Measurements from ENCODE around the gene SLC39A6. TPM values are rescaled to one million over a fixed set of nuclear protein-coding genes. Genes with fewer than 3 reads are reported as not detected.

The SLC39A6 gene
- total and polyA plus RNA-seq, 2 of the 13 experiments (the other 11 are each of a cell fraction or from before 2014, with no cell fraction given) = 41.7 to 59.2 TPM

- 0 out of 2 replicates have a peak, but pooled peaks have one; percentile 41 for TF ChIP-seq BATF2 (CRISPR knock-in tag; IDR thresholded peaks at IDR 0.05)
Observed at GRCh38 chr18:36176711-36177110, 47.6 kb upstream of the SLC39A6 start (continued).

GRCh38 chr18:36176177-36176584 lies 47.0 kb upstream of the SLC39A6 start:
- Histone ChIP-seq H2AFZ (ENCODE audit: low read length) (no peak overlapping the region), H4K20me1 (ENCODE audit: insufficient read depth, low read length) (no peaks in the 10 kb centered on the region), H3K79me2 (ENCODE audit: insufficient read depth, low read length) (no peaks in the 10 kb centered on the region), H3K27me3 (ENCODE audit: control insufficient read depth in 1 of 2, insufficient read depth in 2 of 2, low read length in 2 of 2) (no peaks in the 10 kb centered on the region; a peak in 1 of 5 replicates), H3K36me3 (replicated peaks in 1 of 2; ENCODE audit: control insufficient read depth in 1 of 2, insufficient read depth in 2 of 2, low read length in 2 of 2) (peaks cover 12 to 27% of the 10 kb centered on the region in 2 experiments), H3K4me2 (ENCODE audit: low read depth, low read length) (peak overlapping the region; percentile 54), H3K4me3 (replicated peaks in 1 of 3; ENCODE audit: insufficient read depth in 1 of 3, low read depth in 2 of 3, low read length in 3 of 3) (no peak overlapping the region; a peak in 1 of 6 replicates), H3K9ac (ENCODE audit: insufficient read depth, low read depth, low read length) (peak overlapping the region; percentile 65), H3K27ac (ENCODE audit: extremely low read length, insufficient read depth, low read length) (peak overlapping the region; percentile 87), H3K9me3 (ENCODE audit: low read length) (no peaks in the 10 kb centered on the region), H3K4me1 (ENCODE audit: insufficient read depth, low read length) (peaks cover 72% of the 10 kb centered on the region)
- DNase-seq (ENCODE audit: low spot score) (peak; percentile 98), ATAC-seq (peak; percentile 94), FAIRE-seq (peak; percentile 98)
- ChIA-PET CTCF (ENCODE audit: low intra/inter-chr PET ratio, low total read pairs) (no interaction called here), POLR2A (interaction anchor here (0.8 to 4.5 kb wide), 7 partner anchors 10 to 97 kb away, joined by 3 to 103 read pairs (median 4); partner anchors contain the start of genes ELP2, MOCOS and SLC39A6)
- intact Hi-C loops (cut with micrococcal nuclease; ENCODE audit: unreplicated experiment) (no loop called here), in situ Hi-C loops (cut with HindIII; ENCODE audit: extremely low pct_ligation_motif_present, low pct_unique_long_range_greater_than_20kb) (no loop called here)
- BruUV-seq (replicated peaks) = no TSS peak
- 0% methylated on average over 1 of the region's 2 CpGs for WGBS (ENCODE audit: low lambda C conversion rate)
- TF ChIP-seq ZKSCAN8 (CRISPR knock-in tag; IDR thresholded peaks at IDR 0.05; ENCODE audit: borderline replicate concordance) (peak; percentile 79), PAXIP1 (CRISPR knock-in tag; conservative IDR thresholded peaks at IDR 0.05) (peak; percentile 99), GLMP (CRISPR knock-in tag; IDR thresholded peaks at IDR 0.05; ENCODE audit: borderline replicate concordance) (no peak), THAP9 (CRISPR knock-in tag; IDR thresholded peaks at IDR 0.05; ENCODE audit: borderline replicate concordance) (no peak), ZBTB39 (CRISPR knock-in tag; IDR thresholded peaks at IDR 0.05) (peak; percentile 79; the same call in 1 of the 2 replicates), ZBTB21 (CRISPR knock-in tag; IDR thresholded peaks at IDR 0.05) (peak; percentile 41; the same call in 1 of the 2 replicates), CBX1 (IDR thresholded peaks at IDR 0.05; ENCODE audit: low read depth) (peak; percentile 86), ELF3 (CRISPR knock-in tag; IDR thresholded peaks at IDR 0.05) (0 out of 2 replicates have a peak, but pooled peaks have one; percentile 66), ZNF180 (CRISPR knock-in tag; IDR thresholded peaks at IDR 0.05; ENCODE audit: borderline replicate concordance, low read depth) (no peak), HCFC1 (IDR thresholded peaks at IDR 0.05; ENCODE audit: low read depth, low read length) (no peak), ZNF569 (CRISPR knock-in tag; IDR thresholded peaks at IDR 0.05; ENCODE audit: borderline replicate concordance) (no peak)
